ENCODE results near the gene POLR1G.

GRCh38 chr19:45408121-45408520, 1.7 kb downstream of the POLR1G start:
- TF ChIP-seq REST (IDR thresholded peaks at IDR 0.05) (no peak), ATF3 (IDR thresholded peaks at IDR 0.05) (no peak), CTCF (IDR thresholded peaks at IDR 0.05; ENCODE audit: low read depth, low read length, missing input control) (no peak), RAD21 (IDR thresholded peaks at IDR 0.05) (no peak), JUND (IDR thresholded peaks at IDR 0.05) (no peak), FOXA1 (IDR thresholded peaks at IDR 0.05) (no peak), YY1 (IDR thresholded peaks at IDR 0.05) (no peak), MAX (IDR thresholded peaks at IDR 0.05) (no peak), SP1 (IDR thresholded peaks at IDR 0.05) (no peak), ZBTB33 (IDR thresholded peaks at IDR 0.05) (no peak), GABPA (IDR thresholded peaks at IDR 0.05 in 1 of 2, conservative IDR thresholded peaks at IDR 0.05 in 1 of 2) (no peak), TAF1 (conservative IDR thresholded peaks at IDR 0.05) (no peak), EGR1 (IDR thresholded peaks at IDR 0.05; ENCODE audit: low read depth in 2 of 2) (no peak), HNF4A (conservative IDR thresholded peaks at IDR 0.05) (no peak)
